Measurements from ENCODE around the gene INPP5E.

The INPP5E gene

DNA sequence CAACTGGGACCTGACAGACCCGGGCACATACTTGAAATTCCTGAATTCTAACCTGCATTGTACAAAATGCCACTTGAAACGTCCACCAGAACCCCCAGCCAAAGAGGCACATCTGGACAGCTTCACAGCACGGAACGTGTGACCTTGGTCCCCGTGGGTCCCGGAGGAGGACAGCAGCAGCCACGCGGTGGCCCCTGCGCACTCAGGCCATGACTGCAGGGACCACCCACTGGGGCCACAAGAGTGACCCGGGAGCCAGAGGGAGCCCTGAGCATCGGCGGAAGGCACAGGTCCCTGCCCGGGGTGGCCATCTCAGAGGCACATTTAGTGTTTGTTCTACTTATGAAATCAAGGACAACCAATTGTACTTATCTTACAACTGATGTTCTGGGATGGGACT lies 37.6 kb downstream of the INPP5E start:
- no peak for DNase-seq

GRCh38 chr9:136401173-136401922 lies 38.3 kb downstream of the INPP5E start:
- no peak for DNase-seq

DNA sequence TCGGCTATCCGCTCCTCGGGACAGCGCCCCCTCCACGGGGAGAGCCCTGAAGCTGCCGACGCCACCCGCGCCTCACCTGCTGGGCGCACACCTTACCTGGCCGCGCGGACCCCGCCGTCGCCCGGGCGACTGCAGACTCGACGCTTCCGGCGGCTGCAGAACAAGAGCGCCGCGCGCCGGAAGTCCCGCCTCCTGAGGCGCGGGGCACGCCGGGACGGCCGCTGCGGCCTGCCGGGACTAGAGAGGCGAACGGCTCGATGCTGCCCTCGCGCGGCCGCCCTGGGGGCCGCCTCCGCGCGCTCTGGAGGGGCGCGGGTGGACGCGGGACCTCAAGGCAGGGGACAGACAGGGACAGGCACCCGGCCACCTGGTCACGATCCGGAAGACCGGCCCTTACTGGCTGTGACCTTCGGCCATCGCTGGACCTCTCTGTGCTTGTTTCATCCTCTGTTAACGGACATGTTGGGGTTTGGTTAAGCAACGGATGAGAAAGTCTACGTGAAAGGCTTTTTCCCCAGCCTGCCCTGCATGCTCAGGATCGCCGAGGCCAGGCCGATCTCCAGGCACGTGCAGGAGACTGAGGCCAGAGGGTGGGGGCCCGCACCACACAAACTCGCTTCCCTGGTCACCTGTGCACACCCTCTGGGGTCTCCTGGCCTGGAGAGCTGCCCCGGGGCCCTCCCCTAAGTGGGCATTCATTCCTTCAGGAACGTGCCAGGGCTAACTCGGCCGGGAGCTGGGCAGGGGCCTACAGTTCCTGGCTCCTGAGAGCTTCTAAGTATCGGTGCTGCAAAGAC lies 39.4 kb downstream of the INPP5E start, which contains the start of gene SNAPC4:
Gene SNAPC4 (minus strand): TSS at position 133 of the 797 bp plus-strand sequence. CDS start 1,742 bp downstream, outside the sequence.
- DNase-seq, result peak; percentile 58

GRCh38 chr9:136399176-136400037 lies 40.2 kb downstream of the INPP5E start:
- DNase-seq, result no peak

GRCh38 chr9:136398286-136398685 lies 41.4 kb downstream of the INPP5E start:
- no peak for DNase-seq

DNA sequence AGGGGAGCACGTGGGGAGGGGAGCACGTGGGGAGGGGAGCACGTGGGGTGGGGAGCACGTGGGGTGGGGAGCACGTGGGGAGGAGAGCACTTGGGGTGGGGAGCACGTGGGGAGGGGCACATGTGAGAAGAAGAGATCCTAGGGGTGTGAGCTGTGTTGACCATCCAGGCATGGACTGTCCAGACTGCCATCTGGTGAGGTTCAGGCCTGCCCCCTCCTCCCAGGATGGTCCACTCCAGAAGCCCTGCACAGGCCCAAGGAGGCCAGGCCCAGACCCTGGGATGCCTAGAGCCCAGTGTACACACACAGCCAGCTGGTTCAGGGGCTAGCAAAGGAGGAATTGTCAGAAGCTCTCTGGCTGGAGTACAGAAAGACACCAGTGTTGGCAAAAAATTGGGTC lies 42.0 kb downstream of the INPP5E start:
- no peak for DNase-seq

- no peak for DNase-seq
These were observed 43.5 kb downstream of the INPP5E start for GRCh38 chr9:136396219-136396515.

DNA sequence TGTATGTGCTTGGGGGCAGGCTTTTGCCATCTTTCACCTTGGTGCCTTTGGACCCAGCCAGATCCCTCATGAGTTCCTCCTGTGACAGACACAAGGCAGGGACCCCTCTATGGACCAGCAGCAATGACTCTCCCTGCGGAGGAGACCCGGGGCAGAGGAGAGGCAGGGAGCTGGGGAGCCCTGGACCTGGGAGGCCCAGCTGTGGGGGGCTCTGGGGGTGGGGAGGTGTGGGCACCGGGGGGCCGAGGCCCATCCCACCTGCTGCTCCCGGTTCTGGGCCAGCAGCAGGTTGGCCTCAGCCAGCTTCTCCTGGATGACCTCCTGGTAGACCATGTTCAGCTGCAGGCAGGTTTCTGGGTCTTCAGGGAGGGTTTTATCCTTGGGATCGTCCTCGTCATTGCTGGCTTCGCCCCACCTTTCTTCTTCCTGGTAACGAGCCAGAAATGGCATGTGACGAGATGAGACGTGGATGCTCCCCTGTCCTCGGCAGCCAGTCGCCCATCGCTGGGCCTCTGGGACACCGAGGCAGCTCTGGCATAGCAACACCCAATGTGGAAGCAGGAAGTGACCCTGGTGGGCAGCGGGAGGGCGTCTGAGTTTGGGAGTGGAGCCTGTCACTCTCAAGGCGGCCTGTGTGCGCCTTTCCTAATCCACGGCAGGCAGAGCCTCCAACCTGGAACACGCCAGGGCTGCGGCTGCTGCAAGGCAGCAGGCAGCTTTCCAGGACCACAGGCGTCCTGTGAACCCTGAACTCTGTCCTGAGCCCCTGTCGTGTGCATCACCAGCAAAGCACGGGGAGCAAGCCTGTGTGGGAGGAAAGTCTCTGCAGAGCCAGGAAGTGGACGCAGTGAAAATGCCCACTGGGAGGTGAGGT lies 44.1 kb downstream of the INPP5E start:
- DNase-seq, result no peak

- DNase-seq, result no peak
These were observed 44.7 kb downstream of the INPP5E start for GRCh38 chr9:136395020-136395340.

- DNase-seq, result no peak
These were observed 45.2 kb downstream of the INPP5E start for GRCh38 chr9:136394312-136395019.

- DNase-seq, result no peak
These were observed 46.1 kb downstream of the INPP5E start for GRCh38 chr9:136393531-136393930.

GRCh38 chr9:136392538-136393449 lies 46.9 kb downstream of the INPP5E start:
- DNase-seq, result no peak

- DNase-seq, result no peak
These were observed 47.7 kb downstream of the INPP5E start for GRCh38 chr9:136391737-136392537.

DNA sequence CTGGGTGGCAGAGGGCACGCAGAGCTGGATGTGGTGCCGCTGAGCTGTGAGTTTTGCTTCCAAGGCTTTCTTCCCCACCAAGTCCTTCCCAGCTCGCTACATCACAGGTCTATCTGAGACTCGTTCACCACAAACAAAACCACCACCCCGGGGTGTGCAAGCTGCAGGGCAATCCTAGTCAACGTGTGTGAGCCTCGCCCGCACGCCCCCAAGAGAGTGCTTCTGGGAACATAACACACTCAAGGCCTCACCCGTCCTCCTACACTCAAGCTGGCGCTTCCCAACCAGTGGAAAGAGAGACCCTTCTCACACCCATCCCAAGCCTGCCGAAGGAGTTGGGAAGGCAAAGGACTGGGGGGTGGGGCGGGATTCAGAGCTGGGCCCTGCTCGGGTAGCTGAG lies 50.2 kb downstream of the INPP5E start:
- DNase-seq, result no peak

DNA sequence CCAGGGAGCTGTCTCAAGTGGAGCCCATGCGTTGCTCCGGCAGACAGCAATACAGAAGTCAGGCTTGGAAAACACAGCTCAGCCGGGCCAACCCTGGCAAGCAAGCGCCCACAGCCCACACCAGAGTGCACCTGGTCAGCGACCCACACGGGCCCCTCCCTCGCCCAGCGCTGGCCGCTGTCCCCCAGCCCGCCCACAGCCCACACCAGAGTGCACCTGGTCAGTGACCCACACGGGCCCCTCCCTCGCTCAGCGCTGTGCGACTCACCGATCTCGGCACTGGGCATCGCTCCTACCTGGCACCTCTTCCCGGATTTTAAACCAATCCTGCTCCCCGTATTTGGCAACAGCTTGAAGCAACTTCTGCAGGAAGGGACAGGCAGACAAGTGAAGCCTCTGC lies 52.4 kb downstream of the INPP5E start:
- DNase-seq, result no peak

DNA sequence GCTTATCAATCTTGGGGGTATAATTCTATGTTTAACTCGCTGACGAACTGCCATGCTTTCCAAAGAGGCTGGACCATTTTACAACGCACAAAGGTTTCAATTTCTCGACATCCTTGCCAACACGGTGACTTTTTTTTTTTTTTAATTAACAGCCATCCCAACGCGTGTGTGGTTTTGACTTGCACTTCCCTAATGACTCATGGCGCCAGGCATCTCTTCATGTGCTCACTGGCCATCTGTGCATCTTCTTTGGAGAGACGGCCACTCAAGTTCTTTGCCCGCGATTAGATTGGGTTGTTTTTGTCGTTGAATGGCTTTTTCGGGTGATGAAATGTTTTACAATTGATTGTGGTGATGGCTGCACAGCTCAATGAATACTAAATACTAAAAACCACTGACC lies 53.6 kb downstream of the INPP5E start:
- no peak for DNase-seq

GRCh38 chr9:136385015-136385414 lies 54.6 kb downstream of the INPP5E start:
- DNase-seq, result no peak

GRCh38 chr9:136383436-136383835 lies 56.2 kb downstream of the INPP5E start:
- DNase-seq, result no peak

- no peak for DNase-seq
These were observed 57.6 kb downstream of the INPP5E start for GRCh38 chr9:136381966-136382513.

- no peak for DNase-seq
These were observed 58.3 kb downstream of the INPP5E start for GRCh38 chr9:136381311-136381710.

All from NK-92 treated with Interleukin-12 subunit alpha and Interleukin-12 subunit beta, amount 100 ng/mL, for 24 hours (cell line).